Central memory CD4-positive, alpha-beta T cell (primary cell): ENCODE measurements around the gene CALCOCO1.
"Not testable (repeated sequence)": the region's sequence is repeated elsewhere in the genome, so short reads cannot be mapped to it uniquely, and the experiment has no call there.

Experiments used
- DNase-seq: peaks from one replicate; pipeline ENCODE4 v3.0.0; 2022
- total RNA-seq, 3 experiments: gene quantifications; one replicate each; lab custom pipeline; 2026; lab: John Stamatoyannopoulos, UW

CALCOCO1 gene, protein sequence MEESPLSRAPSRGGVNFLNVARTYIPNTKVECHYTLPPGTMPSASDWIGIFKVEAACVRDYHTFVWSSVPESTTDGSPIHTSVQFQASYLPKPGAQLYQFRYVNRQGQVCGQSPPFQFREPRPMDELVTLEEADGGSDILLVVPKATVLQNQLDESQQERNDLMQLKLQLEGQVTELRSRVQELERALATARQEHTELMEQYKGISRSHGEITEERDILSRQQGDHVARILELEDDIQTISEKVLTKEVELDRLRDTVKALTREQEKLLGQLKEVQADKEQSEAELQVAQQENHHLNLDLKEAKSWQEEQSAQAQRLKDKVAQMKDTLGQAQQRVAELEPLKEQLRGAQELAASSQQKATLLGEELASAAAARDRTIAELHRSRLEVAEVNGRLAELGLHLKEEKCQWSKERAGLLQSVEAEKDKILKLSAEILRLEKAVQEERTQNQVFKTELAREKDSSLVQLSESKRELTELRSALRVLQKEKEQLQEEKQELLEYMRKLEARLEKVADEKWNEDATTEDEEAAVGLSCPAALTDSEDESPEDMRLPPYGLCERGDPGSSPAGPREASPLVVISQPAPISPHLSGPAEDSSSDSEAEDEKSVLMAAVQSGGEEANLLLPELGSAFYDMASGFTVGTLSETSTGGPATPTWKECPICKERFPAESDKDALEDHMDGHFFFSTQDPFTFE
- 9.8 to 122 (median 103) reads per million in 3 experiments for total RNA-seq

- DNase-seq = peak; percentile 96
These were observed at the start of gene CALCOCO1 for GRCh38 chr12:53727310-53728041. Gene CALCOCO1, minus strand, starts transcription at chr12:53727452. Its CDS starts 2,210 bp downstream, at chr12:53725242.

DNA sequence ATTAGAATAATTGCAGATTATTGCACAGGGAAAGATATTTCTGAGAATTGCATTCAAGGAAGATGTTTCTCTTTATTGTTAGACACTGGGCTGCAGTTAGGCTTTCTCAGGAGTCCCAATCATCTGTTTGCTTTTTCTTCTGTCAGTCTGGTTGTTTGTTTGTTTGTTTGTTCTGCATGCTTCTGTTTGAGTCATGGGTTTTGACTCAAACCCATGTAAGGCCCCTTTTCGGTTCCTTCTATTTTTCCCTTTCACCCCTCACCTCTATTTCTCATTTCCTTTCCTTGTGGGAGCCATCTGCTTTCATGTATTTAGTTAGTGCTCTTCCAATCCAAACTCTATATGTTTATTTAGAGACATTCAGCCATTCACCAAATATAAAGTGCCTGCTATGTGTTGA, 49.6 kb upstream of the CALCOCO1 start:
- no peak for DNase-seq

- DNase-seq = no peak
These were observed 48.4 kb upstream of the CALCOCO1 start for GRCh38 chr12:53775478-53776145.

- DNase-seq = no peak
These were observed 43.0 kb upstream of the CALCOCO1 start for GRCh38 chr12:53770281-53770680.

DNA sequence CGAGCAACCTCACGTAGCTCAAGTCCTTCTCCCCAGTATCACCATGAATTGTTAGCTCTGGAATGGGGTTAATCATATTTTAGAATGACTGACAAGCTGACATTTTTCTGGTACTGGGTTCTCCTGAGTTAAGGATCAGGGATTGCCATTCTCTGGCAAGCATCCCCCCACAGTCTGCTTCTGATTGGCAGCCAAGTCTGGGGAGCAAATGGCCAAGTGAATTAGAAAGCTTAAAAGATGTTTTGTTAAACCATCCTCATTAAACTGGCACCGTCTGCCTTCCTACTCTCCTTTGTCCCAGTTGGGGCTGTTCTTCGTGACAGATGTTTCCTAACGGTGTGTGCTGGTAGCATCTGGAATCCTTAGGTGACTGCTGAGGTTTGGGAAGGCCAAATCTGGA, 41.7 kb upstream of the CALCOCO1 start:
- DNase-seq = no peak

DNA sequence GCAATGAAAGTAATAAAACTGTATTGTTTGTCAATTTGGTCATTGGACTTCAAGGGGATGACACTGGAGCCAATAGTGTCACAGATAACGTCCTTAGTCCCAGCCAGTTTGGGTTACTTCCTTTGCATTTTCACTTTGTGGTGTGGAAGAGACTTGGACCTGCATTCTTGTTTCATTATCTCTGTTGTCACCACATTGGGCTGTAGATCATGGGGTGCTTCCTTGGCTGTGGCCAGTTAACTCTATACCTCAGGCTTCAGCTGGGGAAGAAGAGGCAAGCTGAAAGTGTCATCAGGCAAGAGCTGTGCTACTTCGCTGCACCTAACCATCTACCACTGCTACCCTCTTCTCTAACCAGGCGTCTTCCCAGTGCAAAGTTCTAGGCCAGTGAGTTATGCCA, 39.6 kb upstream of the CALCOCO1 start:
- no peak for DNase-seq

GRCh38 chr12:53765891-53766290, 38.6 kb upstream of the CALCOCO1 start:
- no peak for DNase-seq

DNA sequence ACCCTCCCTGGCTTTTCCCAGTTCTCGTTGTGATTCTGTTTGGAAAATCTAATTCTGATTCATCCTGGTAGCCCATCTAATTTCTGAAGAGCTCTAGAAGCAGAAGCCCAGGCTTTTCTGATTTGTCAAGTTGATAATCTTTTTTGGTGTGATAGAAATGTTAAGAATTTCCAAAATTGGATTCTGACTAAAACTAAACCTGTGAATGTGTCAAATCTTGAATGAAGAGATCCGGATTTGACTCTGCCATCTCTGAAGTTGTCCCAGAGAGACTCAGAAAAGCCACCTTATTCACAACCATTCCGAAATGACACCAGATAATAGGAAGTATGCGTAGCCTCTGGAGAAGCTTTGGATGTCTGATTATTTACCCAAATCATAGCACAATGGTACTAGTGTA, 37.4 kb upstream of the CALCOCO1 start:
- DNase-seq = no peak

DNA sequence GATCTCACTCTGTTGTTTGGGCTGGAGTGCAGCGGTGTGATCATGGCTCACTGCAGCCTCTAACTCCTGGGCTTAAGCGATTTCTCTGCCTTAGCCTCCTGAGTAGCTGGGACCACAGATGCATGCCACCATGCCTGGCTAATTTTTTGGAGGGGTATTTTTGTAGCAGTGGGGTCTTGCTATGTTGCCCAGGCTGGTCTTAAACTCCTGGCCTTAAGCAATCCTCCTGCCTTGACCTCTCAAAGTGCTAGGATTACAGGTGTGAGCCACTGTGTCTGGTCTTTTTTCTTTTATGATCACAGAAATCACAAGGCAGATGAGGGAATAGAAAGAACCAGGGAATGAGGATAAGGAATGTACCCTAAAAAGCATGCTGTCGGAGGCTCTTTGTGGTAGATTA, 35.5 kb upstream of the CALCOCO1 start:
- not testable (repeated sequence) for DNase-seq

DNA sequence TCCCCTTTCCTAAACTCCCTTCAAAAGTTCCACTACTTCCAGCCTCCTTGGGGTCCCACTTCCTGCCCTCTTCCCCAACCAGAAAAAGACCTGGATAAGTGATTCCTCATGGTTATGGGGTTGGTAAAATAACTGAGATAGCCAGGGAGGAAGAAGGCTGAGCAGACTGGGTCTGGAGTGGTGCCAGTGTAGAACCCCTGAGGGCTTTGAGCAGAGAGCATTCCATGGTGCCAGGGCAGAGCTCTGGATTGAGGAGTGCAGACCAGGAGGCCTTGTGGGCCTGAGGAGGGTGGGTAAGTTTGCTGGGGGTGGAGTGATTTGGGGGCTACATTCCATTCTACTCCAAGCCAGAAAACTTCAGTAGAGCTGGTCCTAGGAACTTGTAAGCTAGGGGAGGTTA, 34.1 kb upstream of the CALCOCO1 start:
- no peak for DNase-seq

DNA sequence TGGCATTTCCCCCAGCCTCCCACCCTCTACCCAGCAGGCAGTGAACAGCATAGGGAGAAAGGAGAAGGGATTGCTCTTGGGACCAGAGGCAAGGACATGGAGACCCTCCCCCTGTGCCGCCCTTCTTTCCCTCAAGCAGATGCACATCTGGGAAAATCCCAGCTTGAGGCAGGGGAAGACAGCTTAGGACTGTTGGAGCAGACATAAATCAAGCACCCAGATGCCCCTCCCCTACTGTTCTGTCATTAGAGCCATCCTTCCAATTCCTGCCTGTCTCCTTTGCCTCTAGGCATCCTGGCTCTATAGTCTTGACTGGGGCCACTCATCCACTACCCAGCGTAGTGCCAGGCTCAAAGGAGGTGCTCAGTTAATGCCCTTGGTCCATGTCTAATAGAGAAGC, 32.0 kb upstream of the CALCOCO1 start:
- no peak for DNase-seq

DNA sequence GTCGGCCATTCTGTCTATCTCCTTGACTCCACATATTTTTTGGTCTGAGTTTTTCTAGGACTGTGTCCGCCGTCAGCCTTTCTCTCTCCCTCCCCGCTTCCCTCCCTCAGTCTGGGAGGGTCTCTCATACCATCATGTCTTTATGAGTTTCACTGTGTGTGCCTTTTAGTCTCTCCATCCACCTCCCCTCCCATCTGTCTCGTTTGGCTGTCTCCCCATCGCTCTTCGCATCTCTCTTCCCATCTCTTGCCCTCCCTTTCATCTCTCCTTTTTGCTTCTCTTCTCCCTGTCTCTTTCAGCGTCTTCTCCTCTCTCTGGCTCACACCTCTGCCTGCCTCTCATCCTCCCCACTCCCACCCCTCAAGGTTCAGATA, 31.5 kb upstream of the CALCOCO1 start:
- no peak for DNase-seq

GRCh38 chr12:53758081-53758729, 31.0 kb upstream of the CALCOCO1 start:
- no peak for DNase-seq

GRCh38 chr12:53757101-53757770, 30.0 kb upstream of the CALCOCO1 start:
- peak; percentile 65 for DNase-seq

DNA sequence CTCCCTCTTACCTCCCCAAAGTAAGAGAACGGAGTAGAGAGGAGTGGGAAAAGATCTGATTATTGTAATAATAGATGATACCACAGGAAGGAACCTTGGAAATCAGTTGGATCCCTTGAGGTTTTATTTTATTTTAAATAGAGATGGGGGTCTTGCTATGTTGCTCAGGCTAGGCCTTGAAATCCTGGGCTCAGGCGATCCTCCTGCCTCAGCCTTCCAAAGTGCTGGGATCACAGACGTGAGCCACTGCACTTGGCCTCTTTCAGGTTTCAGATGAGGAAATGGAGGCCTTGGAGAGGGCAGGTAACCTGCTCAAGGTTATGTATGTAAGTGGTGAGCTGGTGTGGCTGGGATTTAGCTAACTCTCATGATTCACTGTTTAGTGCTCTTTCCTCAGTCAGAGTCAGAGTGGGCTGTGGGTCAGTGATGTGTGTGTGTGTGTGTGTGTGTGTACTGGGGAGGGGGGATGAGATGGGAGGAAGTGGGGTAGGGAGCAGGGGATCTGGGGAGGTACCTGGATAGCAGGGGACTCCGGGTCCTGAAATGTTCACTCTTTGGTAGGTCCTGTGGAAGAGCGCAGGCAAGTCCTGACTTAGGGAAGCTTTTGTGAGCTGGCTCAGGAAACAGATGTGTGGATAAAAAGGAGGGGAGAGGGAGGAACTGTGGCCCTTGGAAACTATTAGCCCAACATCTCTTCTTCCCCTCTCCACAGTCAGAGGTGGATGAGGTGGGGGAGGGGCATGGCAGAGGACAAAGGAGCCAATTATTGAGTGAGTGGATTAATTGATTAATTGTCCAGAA, 29.2 kb upstream of the CALCOCO1 start:
- DNase-seq = no peak

GRCh38 chr12:53755893-53756292, 28.6 kb upstream of the CALCOCO1 start:
- DNase-seq = no peak

GRCh38 chr12:53755451-53755891, 28.2 kb upstream of the CALCOCO1 start:
- no peak for DNase-seq

DNA sequence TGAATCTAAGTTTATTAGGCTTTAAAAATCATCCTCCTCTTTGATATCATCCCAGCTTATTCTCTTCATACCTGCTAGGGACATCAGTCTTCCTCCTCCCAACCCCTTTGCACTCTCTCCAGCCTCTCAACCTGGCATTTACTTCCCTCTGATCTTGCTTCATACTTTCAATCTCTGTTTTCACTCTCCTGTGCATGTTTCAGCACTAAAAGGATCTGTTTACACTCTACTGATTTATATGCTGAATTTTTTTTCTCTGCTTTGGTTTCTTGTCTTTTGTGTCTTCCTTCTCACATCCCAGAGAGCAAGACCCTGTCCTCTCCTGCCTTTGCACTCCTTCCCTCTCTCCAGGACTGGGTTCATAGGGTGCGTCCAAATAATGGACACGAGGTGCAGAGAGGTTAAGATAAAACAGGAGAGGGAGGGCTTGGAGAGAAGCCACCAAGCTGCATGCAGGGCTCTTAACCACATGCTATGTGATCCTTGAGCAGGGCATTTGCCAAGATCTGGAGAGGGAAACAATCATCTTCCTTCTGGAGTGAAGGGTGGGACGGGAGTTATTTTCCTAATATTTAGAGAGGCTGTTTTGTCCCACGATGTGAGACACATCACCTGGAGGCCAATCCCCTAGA, 27.5 kb upstream of the CALCOCO1 start:
- no peak for DNase-seq

DNA sequence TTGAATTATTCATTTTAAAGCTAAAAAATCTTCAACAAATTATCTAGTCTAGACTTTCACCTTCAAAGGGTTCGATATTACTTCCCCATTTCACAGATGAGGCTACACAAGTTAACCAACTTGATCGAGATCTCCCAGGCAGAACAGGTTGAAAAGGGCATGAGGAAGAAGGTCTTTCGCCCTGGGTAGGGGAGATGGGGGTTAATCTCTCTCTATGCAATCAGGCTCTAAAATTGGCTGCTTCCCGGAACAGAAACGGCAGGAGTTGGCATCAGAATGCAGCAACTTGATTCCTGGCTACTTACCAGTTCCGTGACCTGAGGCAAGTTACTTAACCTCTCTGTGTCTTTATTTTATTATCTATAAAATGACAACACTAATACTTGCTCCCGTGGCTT, 26.9 kb upstream of the CALCOCO1 start:
- no peak for DNase-seq

- no peak for DNase-seq
These were observed 25.4 kb upstream of the CALCOCO1 start for GRCh38 chr12:53752621-53753020.
